HCT116 (cell line): Measurements from ENCODE around the gene BORCS5. TPM values are rescaled to one million over a fixed set of nuclear protein-coding genes. Genes with fewer than 3 reads are reported as not detected.

Experiments
- ATAC-seq: fragments of 200-7000 bp; cut with Tn5 transposase; 2 replicates; pipeline ENCODE4 v1.9.1; 2020; ENCODE audit warnings: mild to moderate bottlenecking, moderate library complexity
- BruUV-seq: library from RNA; stranded (reverse); fragments of 400-500 nt; replicated peaks from 2 replicates; lab custom pipeline; 2021; lab: Mats Ljungman, UMichigan
- CTCF ChIA-PET: fragments of 300-600 bp; sonication (Branson Sonifier 250); formaldehyde crosslinking; loops from one replicate; lab custom pipeline; 2021; ENCODE audit warnings: antibody characterized with exemption; lab: Charles Lee
- POLR2A ChIA-PET: fragments of 300-600, 350-600 bp; sonication (Branson Sonifier 250); formaldehyde crosslinking; loops from one replicate; lab custom pipeline; 2021; ENCODE audit warnings: antibody characterized with exemption; lab: Charles Lee
- RAD21 ChIA-PET, 2 experiments: fragments of 300-600 bp; sonication (Branson Sonifier 250); formaldehyde crosslinking; loops; one replicate each; lab custom pipeline; 2023; ENCODE audit warnings: low total read pairs in 2 of 2; ENCODE audit not compliant: uncharacterized antibody in 2 of 2, unreplicated experiment in 2 of 2, low non-redundant PET in 1 of 2; lab: Charles Lee
- DNase-seq: peaks from one replicate; pipeline ENCODE4 v3.0.0-alpha.2; 2010; ENCODE audit warnings: low read depth, low spot score
- H2AFZ ChIP-seq: fragments of 200-600 bp; shearing (Covaris generic), sonication (generic); 2 replicates; pipeline ENCODE4 v1.6.1; 2017; ENCODE audit warnings: low read depth, mixed run types, mixed read lengths, antibody characterized with exemption, low read length; ENCODE audit not compliant: poor library complexity, severe bottlenecking
- H3K27ac ChIP-seq: 2 replicates; pipeline ENCODE4 v1.5.1; 2012; ENCODE audit warnings: low read depth, low read length
- H3K27me3 ChIP-seq: fragments of 200-600 bp; sonication (generic); 2 replicates; pipeline ENCODE4 v1.6.1; 2016; ENCODE audit warnings: mixed run types, low read length, mixed read lengths; ENCODE audit not compliant: insufficient read depth
- H3K36me3 ChIP-seq, 2 experiments: fragments of 200-500 bp in 1 of 2; fragments of 200-600 bp in 1 of 2; sonication (Bioruptor generic) in 1 of 2; sonication (generic) in 1 of 2; 2 replicates each; pipeline versions ENCODE4 v1.5.1 to v1.6.1; 2014 to 2016; ENCODE audit warnings: low read length in 2 of 2, inconsistent platforms in 1 of 2, mixed read lengths in 1 of 2, mixed run types in 1 of 2; ENCODE audit not compliant: insufficient read depth in 2 of 2, control insufficient read depth in 1 of 2
- H3K4me1 ChIP-seq, 2 experiments: fragments of 200-600 bp in 1 of 2; sonication (generic) in 1 of 2; 2 replicates each; pipeline versions ENCODE4 v1.5.1 to v1.6.1; 2012 to 2017; ENCODE audit warnings: low read length in 2 of 2, inconsistent platforms in 1 of 2, mild to moderate bottlenecking in 1 of 2, mixed read lengths in 1 of 2, mixed run types in 1 of 2, moderate library complexity in 1 of 2; ENCODE audit not compliant: insufficient read depth in 2 of 2, control insufficient read depth in 1 of 2
- H3K4me2 ChIP-seq: fragments of 200-600 bp; sonication (generic); 2 replicates; pipeline ENCODE4 v1.6.1; 2017; ENCODE audit warnings: mixed run types, low read length, mixed read lengths
- H3K4me3 ChIP-seq, 2 experiments: fragments of 200-600 bp in 1 of 2; sonication (generic) in 1 of 2; replicated peaks in 1 of 2; 2 replicates each; pipeline ENCODE4 v1.5.1; 2011 to 2016; ENCODE audit warnings: low read length in 2 of 2, control low read depth in 1 of 2, low read depth in 1 of 2, mild to moderate bottlenecking in 1 of 2, mixed read lengths in 1 of 2, mixed run types in 1 of 2
- H3K79me2 ChIP-seq: fragments of 200-600 bp; sonication (generic); 2 replicates; pipeline ENCODE4 v1.6.1; 2017; ENCODE audit warnings: mild to moderate bottlenecking, mixed run types, low read length, moderate library complexity, mixed read lengths; ENCODE audit not compliant: insufficient read depth
- H3K9ac ChIP-seq: fragments of 200-600 bp; sonication (generic); 2 replicates; pipeline ENCODE4 v1.6.1; 2016; ENCODE audit warnings: low read length, mixed read lengths
- H3K9me2 ChIP-seq: fragments of 200-600 bp; sonication (generic), shearing (Covaris generic); 2 replicates; pipeline ENCODE4 v1.6.1; 2017; ENCODE audit warnings: mixed run types, mild to moderate bottlenecking, moderate library complexity; ENCODE audit not compliant: insufficient read depth
- H3K9me3 ChIP-seq, 2 experiments: fragments of 200-500 bp in 1 of 2; fragments of 200-600 bp in 1 of 2; sonication (Bioruptor generic) in 1 of 2; sonication (generic) in 1 of 2; 2 replicates each; pipeline ENCODE4 v1.6.1; 2014 to 2017; ENCODE audit warnings: low read length in 2 of 2, mixed read lengths in 2 of 2, inconsistent platforms in 1 of 2, low read depth in 1 of 2, mild to moderate bottlenecking in 1 of 2, mixed run types in 1 of 2, moderate library complexity in 1 of 2; ENCODE audit not compliant: control insufficient read depth in 1 of 2, insufficient read depth in 1 of 2
- H4K20me1 ChIP-seq: fragments of 200-600 bp; sonication (generic), shearing (Covaris generic); 2 replicates; pipeline ENCODE4 v1.6.1; 2017; ENCODE audit warnings: mixed run types, mild to moderate bottlenecking, moderate library complexity; ENCODE audit not compliant: insufficient read depth
- ATF3 ChIP-seq: IDR thresholded peaks from 2 replicates; pipeline ENCODE4 v1.6.1; 2012
- CBX3 ChIP-seq: IDR thresholded peaks from 2 replicates; pipeline ENCODE4 v1.6.1; 2012; ENCODE audit warnings: low read depth
- CEBPB ChIP-seq: IDR thresholded peaks from 2 replicates; pipeline ENCODE4 v1.6.1; 2012; ENCODE audit warnings: low read depth
- CTCF ChIP-seq, 3 experiments: fragments of 200-600 bp in 1 of 3; sonication (generic) in 1 of 3; IDR thresholded peaks in 2 of 3; conservative IDR thresholded peaks in 1 of 3; 2 replicates each; pipeline ENCODE4 v1.5.1; 2012 to 2017; ENCODE audit warnings: low read depth in 2 of 3, low read length in 2 of 3, antibody characterized with exemption in 1 of 3, borderline replicate concordance in 1 of 3, control low read depth in 1 of 3, mild to moderate bottlenecking in 1 of 3, mixed read lengths in 1 of 3, mixed run types in 1 of 3, moderate library complexity in 1 of 3; ENCODE audit not compliant: insufficient read depth in 1 of 3
- ELF1 ChIP-seq: IDR thresholded peaks from 2 replicates; pipeline ENCODE4 v1.6.1; 2012; ENCODE audit warnings: low read depth, borderline replicate concordance
- EZH2 ChIP-seq: fragments of 200-600 bp; sonication (generic); IDR thresholded peaks from 2 replicates; pipeline ENCODE4 v1.6.1; 2017; ENCODE audit warnings: antibody characterized with exemption, mixed run types
- EZH2phosphoT487 ChIP-seq: fragments of 200-600 bp; IDR thresholded peaks from 2 replicates; pipeline ENCODE4 v1.6.1; 2018; ENCODE audit warnings: antibody characterized with exemption, borderline replicate concordance
- FOSL1 ChIP-seq: IDR thresholded peaks from 2 replicates; pipeline ENCODE4 v1.6.1; 2012; ENCODE audit warnings: low read depth
- JUND ChIP-seq: IDR thresholded peaks from 2 replicates; pipeline ENCODE4 v1.6.1; 2012
- MAX ChIP-seq: IDR thresholded peaks from 2 replicates; pipeline ENCODE4 v1.6.1; 2012
- POLR2AphosphoS5 ChIP-seq: IDR thresholded peaks from 2 replicates; pipeline ENCODE4 v1.6.1; 2011; ENCODE audit warnings: mild to moderate bottlenecking, low read depth, low read length, moderate library complexity
- REST ChIP-seq: IDR thresholded peaks from 2 replicates; pipeline ENCODE4 v1.6.1; 2012; ENCODE audit warnings: low read depth
- SIN3A ChIP-seq: IDR thresholded peaks from 2 replicates; pipeline ENCODE4 v1.6.1; 2012; ENCODE audit warnings: low read depth
- TCF7L2 ChIP-seq: IDR thresholded peaks from 2 replicates; pipeline ENCODE4 v1.7.0; 2011; ENCODE audit warnings: borderline replicate concordance, inconsistent platforms; ENCODE audit not compliant: insufficient read depth, insufficient read length; ENCODE audit errors: extremely low read depth
- YY1 ChIP-seq: IDR thresholded peaks from 2 replicates; pipeline ENCODE4 v1.6.1; 2011; ENCODE audit warnings: low read length, low read depth, moderate library complexity, mild to moderate bottlenecking; ENCODE audit not compliant: insufficient replicate concordance; ENCODE audit errors: extremely low read depth
- ZFX ChIP-seq: fragments of 450-650 bp; IDR thresholded peaks from 2 replicates; pipeline ENCODE4 v1.6.1; 2017
- intact Hi-C: fragments of 100-400 bp; cut with micrococcal nuclease; formaldehyde crosslinking; loops from 2 replicates; pipeline ENCODE4 v1.10.0; 2022
- total RNA-seq: library from RNA; stranded (reverse); gene quantifications from one replicate; pipeline ENCODE4 v1.2.1, GENCODE V29; 2021; ENCODE audit not compliant: unreplicated experiment

BORCS5 gene
- total RNA-seq, 1 experiment from 2014 or later: 8.7 TPM

GRCh38 chr12:12334367-12335040, 22.4 kb upstream of the BORCS5 start (continued):
- TF ChIP-seq CTCF (IDR thresholded peaks at IDR 0.05 in 2 of 3, conservative IDR thresholded peaks at IDR 0.05 in 1 of 3; ENCODE audit: borderline replicate concordance in 1 of 3, insufficient read depth in 1 of 3, low read depth in 2 of 3, low read length in 2 of 3) (peak; percentile 80 to 96 (median 85)), FOSL1 (no peak), EZH2 (no peak), CBX3 (0 out of 2 replicates have a peak, but pooled peaks have one; percentile 7), JUND (no peak), ATF3 (no peak)

GRCh38 chr12:12336049-12336411, 20.8 kb upstream of the BORCS5 start:
- TF ChIP-seq EZH2phosphoT487 (no peak), SIN3A (no peak), EZH2 (no peak), CEBPB (no peak), ELF1 (no peak), MAX (no peak), YY1 (no peak), FOSL1 (no peak), REST (no peak), POLR2AphosphoS5 (no peak), TCF7L2 (no peak), ZFX (no peak)
- TF ChIP-seq, all 23 proteins: peak for 0
- DNase-seq (no peak), ATAC-seq (no peak)
- H2AFZ ChIP-seq: no peak overlapping the region
- no peaks in the 10 kb centered on the region for H3K9me3 ChIP-seq
- ChIA-PET CTCF (interaction anchor here (1.5 kb wide), 1 partner anchor 8 kb away, joined by 4 read pairs; no protein-coding TSS in a partner anchor), POLR2A (no interaction called here), RAD21 (interaction anchor here in 1 of 2 experiments (0.5 to 0.8 kb wide), 2 partner anchors 9 to 1278 kb away, joined by 3 read pairs; no protein-coding TSS in a partner anchor)
- H3K36me3 ChIP-seq: no peaks in the 10 kb centered on the region
- H3K4me2 ChIP-seq: no peak overlapping the region
- no peaks in the 10 kb centered on the region for H3K79me2 ChIP-seq
- H3K27me3 ChIP-seq: no peaks in the 10 kb centered on the region
- H3K4me3 ChIP-seq: no peak overlapping the region
- H3K9me2 ChIP-seq: no peaks in the 10 kb centered on the region
- intact Hi-C loops: no loop called here
- no peak overlapping the region for H3K9ac ChIP-seq
- no TSS peak for BruUV-seq
- no peaks in the 10 kb centered on the region for H4K20me1 ChIP-seq
- H3K27ac ChIP-seq: no peak overlapping the region
- H3K4me1 ChIP-seq: peaks cover 0 to 14% of the 10 kb centered on the region in 2 experiments; a peak in 1 of 4 replicates
